ENCODE data around the gene SDF2L1. TPM values are rescaled to one million over a fixed set of nuclear protein-coding genes. Genes with fewer than 3 reads are reported as not detected.

SDF2L1 gene
- total and polyA plus RNA-seq, 7 donors = 6.9 to 53.5 (median 13.0) TPM

GRCh38 chr22:21646608-21647590 lies 4.8 kb downstream of the SDF2L1 start:
- ATAC-seq (peak; percentile 40 to 51 (median 44)), DNase-seq (peak; percentile 69 to 81)
- no peak overlapping the region for H3K4me3 ChIP-seq
- no peaks in the 10 kb centered on the region for H3K9me3 ChIP-seq
- no peak overlapping the region for H3K27ac ChIP-seq
- intact Hi-C loops (cut with DNase I) = no loop called here
- 43 to 44% (median 44%) methylated on average over 14 of the region's 14 CpGs for WGBS, 3 donors
- peak; percentile 89 for TF ChIP-seq CTCF (IDR thresholded peaks at IDR 0.05)
- H3K36me3 ChIP-seq (ENCODE audit: insufficient read depth in 1 of 2, low read depth in 1 of 2) = peaks cover 0 to 10% of the 10 kb centered on the region in 2 donors
- H3K4me1 ChIP-seq = peaks cover 15% of the 10 kb centered on the region
- H3K27me3 ChIP-seq (ENCODE audit: insufficient read depth in 3 of 3, low read length in 2 of 3) = no peaks in the 10 kb centered on the region

GRCh38 chr22:21650280-21650679 lies 8.2 kb downstream of the SDF2L1 start:
- H3K4me3 ChIP-seq = no peak overlapping the region
- 90 to 96% (median 93%) methylated on average over 7 of the region's 7 CpGs for WGBS, 3 donors
- ATAC-seq = no peak
- no peaks in the 10 kb centered on the region for H3K9me3 ChIP-seq
- DNase-seq = no peak
- no peak overlapping the region for H3K27ac ChIP-seq
- intact Hi-C loops (cut with DNase I) = no loop called here
- H3K36me3 ChIP-seq (ENCODE audit: insufficient read depth in 1 of 2, low read depth in 1 of 2) = peaks cover 0 to 5% of the 10 kb centered on the region in 2 donors
- no peak for TF ChIP-seq CTCF (IDR thresholded peaks at IDR 0.05)
- H3K4me1 ChIP-seq = peaks cover 10% of the 10 kb centered on the region
- no peaks in the 10 kb centered on the region for H3K27me3 ChIP-seq (ENCODE audit: insufficient read depth in 3 of 3, low read length in 2 of 3)

- Histone ChIP-seq H3K27me3 (ENCODE audit: insufficient read depth in 3 of 3, low read length in 2 of 3) (no peaks in the 10 kb centered on the region), H3K4me1 (peaks cover 10% of the 10 kb centered on the region), H3K36me3 (ENCODE audit: insufficient read depth in 1 of 2, low read depth in 1 of 2) (no peaks in the 10 kb centered on the region), H3K4me3 (peak overlapping the region; percentile 66), H3K27ac (no peak overlapping the region), H3K9me3 (no peaks in the 10 kb centered on the region)
- DNase-seq (no peak), ATAC-seq (no peak)
- no peak for TF ChIP-seq CTCF (IDR thresholded peaks at IDR 0.05)
- WGBS, 3 donors = 18 to 24% (median 21%) methylated on average over 6 of the region's 6 CpGs
- intact Hi-C loops (cut with DNase I) = no loop called here
These were observed 8.9 kb downstream of the SDF2L1 start for GRCh38 chr22:21650823-21651520.

GRCh38 chr22:21651521-21652009 lies 9.5 kb downstream of the SDF2L1 start:
- ATAC-seq (peak; percentile 7 to 51 (median 29)), DNase-seq (no peak)
- H3K27ac ChIP-seq = no peak overlapping the region
- H3K4me3 ChIP-seq = peak overlapping the region; percentile 66
- no peaks in the 10 kb centered on the region for H3K27me3 ChIP-seq (ENCODE audit: insufficient read depth in 3 of 3, low read length in 2 of 3)
- peaks cover 10% of the 10 kb centered on the region for H3K4me1 ChIP-seq
- intact Hi-C loops (cut with DNase I) = no loop called here
- no peak for TF ChIP-seq CTCF (IDR thresholded peaks at IDR 0.05)
- H3K9me3 ChIP-seq = no peaks in the 10 kb centered on the region
- 2% methylated on average over 29 of the region's 29 CpGs for WGBS, 3 donors
- H3K36me3 ChIP-seq (ENCODE audit: insufficient read depth in 1 of 2, low read depth in 1 of 2) = no peaks in the 10 kb centered on the region
